ENCODE measurements around the gene TCF7L2. TPM values are rescaled to one million over a fixed set of nuclear protein-coding genes. Genes with fewer than 3 reads are reported as not detected.

Gene TCF7L2
- total and polyA plus RNA-seq, 9 of the 15 experiments (the other 6 are each of a cell fraction or from before 2014, with no cell fraction given), result 0.32 to 2.8 (median 0.92) TPM

GRCh38 chr10:113021268-113022040, 71.4 kb downstream of the TCF7L2 start (continued):
- no peak for TF ChIP-seq STAT6 (CRISPR knock-in tag; IDR thresholded peaks at IDR 0.05)
- no peak for TF ChIP-seq RBM39 (optimal IDR thresholded peaks at IDR 0.05; ENCODE audit: low read depth, low read length)
- TF ChIP-seq RNF219 (CRISPR knock-in tag; IDR thresholded peaks at IDR 0.05), result no peak
- TF ChIP-seq ZNF444 (CRISPR knock-in tag; IDR thresholded peaks at IDR 0.05), result no peak
- no peak for TF ChIP-seq NCOA2 (IDR thresholded peaks at IDR 0.05; ENCODE audit: partially characterized antibody in 2 of 2)
- no peak for TF ChIP-seq ZNF124 (CRISPR knock-in tag; IDR thresholded peaks at IDR 0.05)
- no peak for TF ChIP-seq ZKSCAN3 (CRISPR knock-in tag; IDR thresholded peaks at IDR 0.05)
- no peak for TF ChIP-seq ZNF12 (CRISPR knock-in tag; IDR thresholded peaks at IDR 0.05)
- TF ChIP-seq XRCC5 (IDR thresholded peaks at IDR 0.05; ENCODE audit: low read depth, low read length), result no peak
- TF ChIP-seq ELF4 (CRISPR knock-in tag; IDR thresholded peaks at IDR 0.05), result no peak
- no peak for TF ChIP-seq EZH2 (IDR thresholded peaks at IDR 0.05; ENCODE audit: borderline replicate concordance, low read depth, low read length)
